Neural progenitor cell (in vitro differentiated cells): Measurements from ENCODE around the gene SPSB4. TPM values are rescaled to one million over a fixed set of nuclear protein-coding genes. Genes with fewer than 3 reads are reported as not detected.

Experiments used
- DNase-seq: peaks from one replicate; pipeline ENCODE4 v3.0.0-alpha.2; 2016; ENCODE audit warnings: low spot score
- H2AFZ ChIP-seq: fragments of 200-600 bp; sonication (generic); replicated peaks from 2 replicates; pipeline ENCODE4 v1.6.1; 2016; ENCODE audit warnings: antibody characterized with exemption
- H3F3A ChIP-seq: fragments of 200-600 bp; sonication (generic); 2 replicates; pipeline ENCODE4 v1.6.1; 2016; ENCODE audit warnings: antibody characterized with exemption, low read depth
- H3K27ac ChIP-seq: fragments of 200-600 bp; sonication (generic); 2 replicates; pipeline ENCODE4 v1.5.1; 2016; ENCODE audit warnings: mild to moderate bottlenecking
- H3K27me3 ChIP-seq: fragments of 200-600 bp; sonication (generic); 2 replicates; pipeline ENCODE4 v1.6.1; 2016; ENCODE audit warnings: mild to moderate bottlenecking, moderate library complexity
- H3K36me3 ChIP-seq: fragments of 200-600 bp; sonication (generic); 2 replicates; pipeline ENCODE4 v1.5.1; 2016
- H3K4me1 ChIP-seq: fragments of 200-600 bp; sonication (generic); 2 replicates; pipeline ENCODE4 v1.6.1; 2016; ENCODE audit warnings: mixed run types
- H3K4me2 ChIP-seq: fragments of 200-600 bp; sonication (generic); 2 replicates; pipeline ENCODE4 v1.6.1; 2016
- H3K4me3 ChIP-seq: fragments of 200-600 bp; sonication (generic); 2 replicates; pipeline ENCODE4 v1.5.1; 2016
- H3K79me2 ChIP-seq: fragments of 200-600 bp; sonication (generic); 2 replicates; pipeline ENCODE4 v1.6.1; 2016; ENCODE audit warnings: low read depth
- H3K9ac ChIP-seq: fragments of 200-600 bp; sonication (generic); 2 replicates; pipeline ENCODE4 v1.6.1; 2016
- H3K9me3 ChIP-seq: fragments of 200-600 bp; sonication (generic); 2 replicates; pipeline ENCODE4 v1.5.1; 2016; ENCODE audit warnings: low read depth
- H4K20me1 ChIP-seq: fragments of 200-600 bp; sonication (generic); 2 replicates; pipeline ENCODE4 v1.6.1; 2016; ENCODE audit warnings: low read depth
- H3K27ac Mint-ChIP-seq: 3 replicates; pipeline ENCODE4 v1.8.0; 2021; ENCODE audit warnings: mixed read lengths
- H3K27me3 Mint-ChIP-seq: 2 replicates; pipeline ENCODE4 v1.8.0; 2022; ENCODE audit warnings: low read depth, mild to moderate bottlenecking, inconsistent platforms, moderate library complexity, mixed read lengths; ENCODE audit not compliant: insufficient read depth
- H3K36me3 Mint-ChIP-seq: 3 replicates; pipeline ENCODE4 v1.8.0; 2021; ENCODE audit warnings: mixed read lengths
- H3K4me1 Mint-ChIP-seq: 3 replicates; pipeline ENCODE4 v1.8.0; 2021; ENCODE audit warnings: mixed read lengths
- H3K4me3 Mint-ChIP-seq: 3 replicates; pipeline ENCODE4 v1.8.0; 2021; ENCODE audit warnings: mild to moderate bottlenecking, moderate library complexity, mixed read lengths
- H3K9me3 Mint-ChIP-seq: 3 replicates; pipeline ENCODE4 v1.8.0; 2020; ENCODE audit warnings: mixed read lengths
- CTCF ChIP-seq: fragments of 200-600 bp; sonication (generic); IDR thresholded peaks from 2 replicates; pipeline ENCODE4 v1.5.1; 2017; ENCODE audit warnings: antibody characterized with exemption, mild to moderate bottlenecking
- EZH2 ChIP-seq: fragments of 200-600 bp; sonication (generic); IDR thresholded peaks from 2 replicates; pipeline ENCODE4 v1.6.1; 2017; ENCODE audit warnings: antibody characterized with exemption, mild to moderate bottlenecking, moderate library complexity
- EZH2phosphoT487 ChIP-seq: fragments of 200-600 bp; sonication (generic); IDR thresholded peaks from 2 replicates; pipeline ENCODE4 v1.6.1; 2017; ENCODE audit warnings: antibody characterized with exemption
- total RNA-seq: library from RNA; depleted of rRNA; stranded (reverse); fragments of >200 nt; gene quantifications from 2 replicates; pipeline ENCODE4 v1.2.3, GENCODE V29; 2015; ENCODE audit warnings: low replicate concordance

Gene SPSB4
- total RNA-seq, 1 donor from 2014 or later = 4.9 TPM

- no peaks in the 10 kb centered on the region for H3K79me2 ChIP-seq
- Mint-ChIP-seq H3K36me3 (peaks cover 10% of the 10 kb centered on the region), H3K27ac (no peak overlapping the region), H3K4me3 (no peak overlapping the region), H3K27me3 (no peaks in the 10 kb centered on the region), H3K4me1 (no peaks in the 10 kb centered on the region), H3K9me3 (peaks cover 36% of the 10 kb centered on the region)
- H3K36me3 ChIP-seq = no peaks in the 10 kb centered on the region
- H3K4me2 ChIP-seq = no peak overlapping the region
- H4K20me1 ChIP-seq = no peaks in the 10 kb centered on the region
- H3K27ac ChIP-seq = no peak overlapping the region
- H3K9me3 ChIP-seq = no peaks in the 10 kb centered on the region
- no peak overlapping the region for H2AFZ ChIP-seq
- no peaks in the 10 kb centered on the region for H3K4me1 ChIP-seq
- DNase-seq = no peak
- no peak overlapping the region for H3K4me3 ChIP-seq
- no peak for TF ChIP-seq CTCF
- TF ChIP-seq EZH2 = no peak
- no peak for TF ChIP-seq EZH2phosphoT487
- H3K27me3 ChIP-seq = no peaks in the 10 kb centered on the region
- H3K9ac ChIP-seq = no peak overlapping the region
- H3F3A ChIP-seq = no peaks in the 10 kb centered on the region
Measured at GRCh38 chr3:141164852-141165251, 113.7 kb downstream of the SPSB4 start.

GRCh38 chr3:141167681-141168080 is 116.5 kb downstream of the SPSB4 start:
- Histone ChIP-seq H3K9me3 (no peaks in the 10 kb centered on the region), H3K4me3 (no peak overlapping the region), H3K9ac (no peak overlapping the region), H3K27me3 (no peaks in the 10 kb centered on the region), H4K20me1 (no peaks in the 10 kb centered on the region), H3K36me3 (no peaks in the 10 kb centered on the region), H3K4me1 (no peaks in the 10 kb centered on the region), H3F3A (no peaks in the 10 kb centered on the region), H2AFZ (no peak overlapping the region), H3K27ac (no peak overlapping the region), H3K79me2 (no peaks in the 10 kb centered on the region), H3K4me2 (no peak overlapping the region)
- no peak for DNase-seq
- Mint-ChIP-seq H3K4me1 (no peaks in the 10 kb centered on the region), H3K27ac (no peak overlapping the region), H3K27me3 (no peaks in the 10 kb centered on the region), H3K36me3 (peaks cover 4% of the 10 kb centered on the region), H3K9me3 (peaks cover 13% of the 10 kb centered on the region), H3K4me3 (no peak overlapping the region)
- TF ChIP-seq CTCF = no peak
- no peak for TF ChIP-seq EZH2phosphoT487
- TF ChIP-seq EZH2 = no peak

GRCh38 chr3:141170678-141171295 is 119.6 kb downstream of the SPSB4 start:
- no peak overlapping the region for H3K4me2 ChIP-seq
- no peaks in the 10 kb centered on the region for H3K9me3 ChIP-seq

More at GRCh38 chr3:141170678-141171295, 119.6 kb downstream of the SPSB4 start:
- no peaks in the 10 kb centered on the region for H4K20me1 ChIP-seq
- no peak overlapping the region for H3K9ac ChIP-seq
- H3K27me3 ChIP-seq = no peaks in the 10 kb centered on the region
- TF ChIP-seq EZH2phosphoT487 = no peak
- no peak for TF ChIP-seq EZH2
- no peak for TF ChIP-seq CTCF
- H2AFZ ChIP-seq = no peak overlapping the region
- H3K9me3 Mint-ChIP-seq = peaks cover 9% of the 10 kb centered on the region
- DNase-seq = no peak
- H3K36me3 ChIP-seq = no peaks in the 10 kb centered on the region
- H3K4me3 ChIP-seq = no peak overlapping the region
- H3K79me2 ChIP-seq = no peaks in the 10 kb centered on the region
- H3K27me3 Mint-ChIP-seq = peaks cover 3% of the 10 kb centered on the region
- H3K36me3 Mint-ChIP-seq = peaks cover 4% of the 10 kb centered on the region
- H3K27ac ChIP-seq = no peak overlapping the region
- no peak overlapping the region for H3K27ac Mint-ChIP-seq
- H3K4me1 ChIP-seq = no peaks in the 10 kb centered on the region
- no peaks in the 10 kb centered on the region for H3K4me1 Mint-ChIP-seq
- no peaks in the 10 kb centered on the region for H3F3A ChIP-seq
- H3K4me3 Mint-ChIP-seq = no peak overlapping the region
